ENCODE measurements around the gene NDUFB7. TPM values are rescaled to one million over a fixed set of nuclear protein-coding genes. Genes with fewer than 3 reads are reported as not detected.

Gene NDUFB7
- polyA plus RNA-seq, 1 donor (not counting 4 experiments of a cell fraction or from before 2014, with no cell fraction given) = 146 TPM

DNA sequence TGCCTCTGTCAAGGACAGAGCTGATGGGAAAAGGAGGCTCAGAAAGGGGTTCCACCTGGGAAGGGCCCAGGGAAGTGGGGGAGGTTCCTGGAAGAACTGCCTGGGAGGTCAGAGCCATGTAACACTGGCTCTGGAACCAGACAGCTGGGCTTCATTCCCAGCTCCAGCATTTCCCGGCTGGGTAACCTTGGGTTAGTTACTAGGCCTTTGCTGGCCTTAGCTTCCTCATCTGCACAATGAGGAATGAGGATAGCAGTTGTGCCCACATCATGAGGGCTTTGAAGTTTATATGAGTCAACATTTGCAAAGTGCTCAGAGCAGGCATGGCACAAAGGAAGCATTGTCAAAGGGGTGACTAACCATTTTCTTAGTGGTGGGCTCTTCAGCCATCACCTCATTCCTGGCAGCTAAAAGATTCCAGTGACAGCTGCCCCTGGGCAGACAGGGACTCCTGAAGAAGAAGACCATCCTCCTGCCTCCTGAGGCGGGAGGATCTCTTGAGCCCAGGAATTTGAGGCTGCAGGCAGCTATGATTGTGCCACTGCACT is 51.9 kb downstream of the NDUFB7 start:
- DNase-seq (ENCODE audit: low read depth, low spot score) = peak; percentile 96
- H2AFZ ChIP-seq (ENCODE audit: control insufficient read depth, low read length) = peak overlapping the region; percentile 5

GRCh38 chr19:14519245-14519859 is 52.5 kb downstream of the NDUFB7 start:
- Histone ChIP-seq H3K4me2 (ENCODE audit: control insufficient read depth, extremely low read depth, insufficient read depth, low read depth, low read length) (peak overlapping the region; percentile 66), H3K4me3 (ENCODE audit: control insufficient read depth in 2 of 3, extremely low read depth in 1 of 3, insufficient read depth in 2 of 3, low read depth in 1 of 3, low read length in 3 of 3) (peak overlapping the region in 1 of 3 experiments; percentile 31), H2AFZ (ENCODE audit: control insufficient read depth, low read length) (peak overlapping the region; percentile 5), H3K27me3 (ENCODE audit: control insufficient read depth, extremely low read depth, insufficient read depth, low read length) (no peaks in the 10 kb centered on the region), H3K36me3 (ENCODE audit: control insufficient read depth in 2 of 2, extremely low read depth in 1 of 2, insufficient read depth in 2 of 2, low read length in 2 of 2) (peaks cover 23 to 28% of the 10 kb centered on the region in 2 experiments), H3K27ac (ENCODE audit: control insufficient read depth, insufficient read depth, low read length) (peak overlapping the region; percentile 97), H3K9me3 (ENCODE audit: control insufficient read depth, low read depth, low read length) (no peaks in the 10 kb centered on the region), H3K9me1 (ENCODE audit: control insufficient read depth, extremely low read depth, insufficient read depth, low read length) (peaks cover 4% of the 10 kb centered on the region), H3K9ac (ENCODE audit: control insufficient read depth, extremely low read depth, insufficient read depth, low read length) (peak overlapping the region; percentile 76), H3K79me2 (ENCODE audit: control insufficient read depth, insufficient read depth, low read length) (peaks cover 31% of the 10 kb centered on the region), H3K4me1 (ENCODE audit: control insufficient read depth, extremely low read depth, insufficient read depth, low read length) (peaks cover 35% of the 10 kb centered on the region), H4K20me1 (ENCODE audit: control insufficient read depth, extremely low read depth, insufficient read depth, low read length) (peaks cover 24% of the 10 kb centered on the region)
- dilution Hi-C loops (cut with MboI; ENCODE audit: extremely low pct_ligation_motif_present, low sequenced_read_pairs) = no loop called here
- TF ChIP-seq EZH2 (IDR thresholded peaks at IDR 0.05; ENCODE audit: low read length) (no peak), CTCF (optimal IDR thresholded peaks at IDR 0.05 in 1 of 3, IDR thresholded peaks at IDR 0.05 in 1 of 3, conservative IDR thresholded peaks at IDR 0.05 in 1 of 3; ENCODE audit: extremely low read depth in 1 of 3, insufficient read depth in 2 of 3, low read length in 3 of 3) (no peak)
- FAIRE-seq (no peak), DNase-seq (ENCODE audit: low read depth, low spot score) (no peak)

More for the DNA sequence above, 51.9 kb downstream of the NDUFB7 start:
- Histone ChIP-seq H3K27me3 (ENCODE audit: control insufficient read depth, extremely low read depth, insufficient read depth, low read length) (no peaks in the 10 kb centered on the region), H3K4me1 (ENCODE audit: control insufficient read depth, extremely low read depth, insufficient read depth, low read length) (peaks cover 33% of the 10 kb centered on the region), H3K27ac (ENCODE audit: control insufficient read depth, insufficient read depth, low read length) (peak overlapping the region; percentile 97), H3K79me2 (ENCODE audit: control insufficient read depth, insufficient read depth, low read length) (peaks cover 31% of the 10 kb centered on the region), H4K20me1 (ENCODE audit: control insufficient read depth, extremely low read depth, insufficient read depth, low read length) (peaks cover 24% of the 10 kb centered on the region), H3K4me3 (ENCODE audit: control insufficient read depth in 2 of 3, extremely low read depth in 1 of 3, insufficient read depth in 2 of 3, low read depth in 1 of 3, low read length in 3 of 3) (peak overlapping the region in 1 of 3 experiments; percentile 31), H3K36me3 (ENCODE audit: control insufficient read depth in 2 of 2, extremely low read depth in 1 of 2, insufficient read depth in 2 of 2, low read length in 2 of 2) (peaks cover 18 to 24% of the 10 kb centered on the region in 2 experiments), H3K9ac (ENCODE audit: control insufficient read depth, extremely low read depth, insufficient read depth, low read length) (peak overlapping the region; percentile 76), H3K9me3 (ENCODE audit: control insufficient read depth, low read depth, low read length) (no peaks in the 10 kb centered on the region), H3K9me1 (ENCODE audit: control insufficient read depth, extremely low read depth, insufficient read depth, low read length) (peaks cover 4% of the 10 kb centered on the region), H3K4me2 (ENCODE audit: control insufficient read depth, extremely low read depth, insufficient read depth, low read depth, low read length) (peak overlapping the region; percentile 66)
- dilution Hi-C loops (cut with MboI; ENCODE audit: extremely low pct_ligation_motif_present, low sequenced_read_pairs) = no loop called here
- no peak for TF ChIP-seq EZH2 (IDR thresholded peaks at IDR 0.05; ENCODE audit: low read length)
- no peak for TF ChIP-seq CTCF (optimal IDR thresholded peaks at IDR 0.05 in 1 of 3, IDR thresholded peaks at IDR 0.05 in 1 of 3, conservative IDR thresholded peaks at IDR 0.05 in 1 of 3; ENCODE audit: extremely low read depth in 1 of 3, insufficient read depth in 2 of 3, low read length in 3 of 3)
- FAIRE-seq = peak; percentile 91

Measured in keratinocyte (primary cell).